Tibial artery (tissue), 4 donors: ENCODE measurements around the gene AGBL1.

Experiments
- DNase-seq, 2 donors: peaks; one replicate each; pipeline ENCODE4 v3.0.0-alpha.2; 2019
- H3K27ac ChIP-seq, 2 donors: fragments of 200-600 bp; sonication (generic) in 1 of 2; 1 replicate in 1 of 2; 2 replicates in 1 of 2; pipeline ENCODE4 v1.5.1; 2018 to 2019; ENCODE audit warnings: mild to moderate bottlenecking in 1 of 2
- H3K27me3 ChIP-seq, 2 donors: fragments of 200-600 bp; sonication (generic) in 1 of 2; one replicate each; pipeline versions ENCODE4 v1.5.1 to v1.6.0; 2016 to 2019
- H3K36me3 ChIP-seq, 3 donors: fragments of 200-600 bp; sonication (generic) in 2 of 3; one replicate each; pipeline ENCODE4 v1.5.1; 2016 to 2019; ENCODE audit warnings: mild to moderate bottlenecking in 2 of 3
- H3K4me1 ChIP-seq, 4 donors: fragments of 200-600 bp; sonication (generic) in 2 of 4; 1 replicate in 3 of 4; 2 replicates in 1 of 4; pipeline ENCODE4 v1.5.1; 2016 to 2019
- H3K4me3 ChIP-seq, 2 donors: fragments of 200-600 bp; sonication (generic) in 1 of 2; 1 replicate in 1 of 2; 2 replicates in 1 of 2; pipeline ENCODE4 v1.5.1; 2018 to 2019; ENCODE audit warnings: mild to moderate bottlenecking in 2 of 2
- H3K9me3 ChIP-seq, 3 donors: fragments of 200-600 bp; sonication (generic) in 1 of 3; one replicate each; pipeline ENCODE4 v1.5.1; 2016 to 2019
- intact Hi-C: fragments of 100-400 bp; cut with DNase I; formaldehyde crosslinking; loops from one replicate; pipeline ENCODE4 v1.15.0; 2023; ENCODE audit warnings: low total_unique reads
- TF ChIP-seq, protein P1 (sequence below), 2 experiments: fragments of 200-600 bp in 1 of 2; fragments of 450-650 bp in 1 of 2; IDR thresholded peaks; one replicate each; pipeline ENCODE4 v1.5.1; 2017 to 2019; ENCODE audit warnings: antibody characterized with exemption in 2 of 2, mild to moderate bottlenecking in 1 of 2, moderate library complexity in 1 of 2

The AGBL1 gene

DNA sequence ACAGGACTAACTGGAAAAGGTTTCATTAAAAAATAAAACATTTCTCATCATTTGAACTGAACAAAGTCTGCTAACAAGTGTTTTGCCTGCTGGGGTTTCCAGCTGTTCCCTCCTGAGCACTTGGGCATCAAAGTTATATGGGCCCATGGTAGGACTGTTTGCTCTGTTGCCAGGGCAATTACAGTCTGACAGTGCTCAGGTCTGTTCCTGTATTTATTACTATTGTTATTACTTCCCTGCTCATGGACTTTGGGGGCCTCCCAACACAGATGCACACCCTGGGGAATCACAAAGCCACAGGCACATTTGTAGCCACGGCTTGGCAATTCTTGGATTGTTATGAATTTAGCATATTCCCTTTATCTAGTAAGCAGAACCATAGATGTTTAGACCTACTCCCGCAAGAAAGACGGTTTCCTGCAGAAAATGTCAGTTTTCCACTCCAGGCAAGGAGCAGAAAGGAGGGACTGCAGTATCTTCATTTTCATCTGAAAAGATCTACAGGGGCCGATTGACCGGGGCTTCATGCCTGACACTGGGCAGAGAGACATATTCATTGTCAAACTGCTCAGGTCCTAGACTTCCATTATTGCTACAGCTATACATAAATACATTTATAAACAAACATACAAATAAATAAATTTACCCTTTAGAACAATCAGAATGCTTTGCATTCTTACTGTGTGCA is 580.2 kb downstream of the AGBL1 start:
- TF ChIP-seq, protein P1, sequence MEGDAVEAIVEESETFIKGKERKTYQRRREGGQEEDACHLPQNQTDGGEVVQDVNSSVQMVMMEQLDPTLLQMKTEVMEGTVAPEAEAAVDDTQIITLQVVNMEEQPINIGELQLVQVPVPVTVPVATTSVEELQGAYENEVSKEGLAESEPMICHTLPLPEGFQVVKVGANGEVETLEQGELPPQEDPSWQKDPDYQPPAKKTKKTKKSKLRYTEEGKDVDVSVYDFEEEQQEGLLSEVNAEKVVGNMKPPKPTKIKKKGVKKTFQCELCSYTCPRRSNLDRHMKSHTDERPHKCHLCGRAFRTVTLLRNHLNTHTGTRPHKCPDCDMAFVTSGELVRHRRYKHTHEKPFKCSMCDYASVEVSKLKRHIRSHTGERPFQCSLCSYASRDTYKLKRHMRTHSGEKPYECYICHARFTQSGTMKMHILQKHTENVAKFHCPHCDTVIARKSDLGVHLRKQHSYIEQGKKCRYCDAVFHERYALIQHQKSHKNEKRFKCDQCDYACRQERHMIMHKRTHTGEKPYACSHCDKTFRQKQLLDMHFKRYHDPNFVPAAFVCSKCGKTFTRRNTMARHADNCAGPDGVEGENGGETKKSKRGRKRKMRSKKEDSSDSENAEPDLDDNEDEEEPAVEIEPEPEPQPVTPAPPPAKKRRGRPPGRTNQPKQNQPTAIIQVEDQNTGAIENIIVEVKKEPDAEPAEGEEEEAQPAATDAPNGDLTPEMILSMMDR (IDR thresholded peaks at IDR 0.05): no peak
- no peak for DNase-seq
- Histone ChIP-seq H3K9me3 (no peaks in the 10 kb centered on the region), H3K4me3 (no peak overlapping the region), H3K36me3 (no peaks in the 10 kb centered on the region), H3K27me3 (no peaks in the 10 kb centered on the region), H3K27ac (no peak overlapping the region), H3K4me1 (no peaks in the 10 kb centered on the region)
- intact Hi-C loops: no loop called here

DNA sequence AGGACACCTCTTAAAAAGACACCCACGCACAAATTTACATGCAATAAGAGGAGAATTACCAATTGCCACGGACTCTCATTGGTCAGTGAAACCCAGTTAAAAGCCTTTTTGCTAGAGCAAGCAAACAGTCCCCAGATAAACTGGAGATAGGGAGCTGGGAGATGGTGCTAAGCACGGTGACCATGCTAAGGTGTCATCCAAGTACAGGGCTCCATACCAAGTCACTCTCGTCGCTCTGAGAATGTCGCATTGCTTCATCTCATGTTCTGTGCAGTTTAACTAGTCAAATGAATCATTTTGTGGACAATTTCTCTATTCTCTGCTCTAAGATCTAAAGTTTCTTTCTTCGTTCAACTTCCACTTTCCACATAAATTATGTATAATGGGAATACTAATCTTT is 581.9 kb downstream of the AGBL1 start:
- intact Hi-C loops: no loop called here
- H3K27me3 ChIP-seq: no peaks in the 10 kb centered on the region
- TF ChIP-seq, protein P1 (IDR thresholded peaks at IDR 0.05): no peak

DNA sequence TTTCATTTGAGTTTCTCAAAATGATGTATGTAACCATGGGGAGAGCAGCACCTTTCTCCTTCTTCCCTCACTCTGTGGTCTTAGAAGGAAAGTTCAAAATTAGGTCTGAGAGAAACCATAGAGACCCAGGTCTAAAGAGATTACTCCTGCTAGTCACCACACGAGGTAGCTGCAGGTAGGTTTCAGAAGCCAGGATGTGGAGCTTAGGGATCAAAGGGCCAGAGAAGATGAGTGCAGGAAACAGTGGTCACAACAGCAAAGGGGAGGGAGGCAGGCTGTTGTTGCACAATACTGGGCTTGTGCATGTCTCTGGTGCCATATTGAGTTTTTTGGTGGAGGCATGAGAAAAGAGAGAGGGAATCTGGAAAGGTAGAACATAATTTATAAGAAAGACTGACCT is 583.6 kb downstream of the AGBL1 start:
- Histone ChIP-seq H3K9me3 (no peaks in the 10 kb centered on the region), H3K27me3 (no peaks in the 10 kb centered on the region), H3K36me3 (no peaks in the 10 kb centered on the region), H3K4me1 (no peaks in the 10 kb centered on the region), H3K4me3 (no peak overlapping the region), H3K27ac (no peak overlapping the region)
- no peak for DNase-seq
- intact Hi-C loops: no loop called here
- TF ChIP-seq, protein P1 (IDR thresholded peaks at IDR 0.05): no peak

More for the DNA sequence above, 581.9 kb downstream of the AGBL1 start:
- no peak for DNase-seq
- Histone ChIP-seq H3K4me3 (no peak overlapping the region), H3K27ac (no peak overlapping the region), H3K4me1 (no peaks in the 10 kb centered on the region), H3K36me3 (no peaks in the 10 kb centered on the region), H3K9me3 (no peaks in the 10 kb centered on the region)

DNA sequence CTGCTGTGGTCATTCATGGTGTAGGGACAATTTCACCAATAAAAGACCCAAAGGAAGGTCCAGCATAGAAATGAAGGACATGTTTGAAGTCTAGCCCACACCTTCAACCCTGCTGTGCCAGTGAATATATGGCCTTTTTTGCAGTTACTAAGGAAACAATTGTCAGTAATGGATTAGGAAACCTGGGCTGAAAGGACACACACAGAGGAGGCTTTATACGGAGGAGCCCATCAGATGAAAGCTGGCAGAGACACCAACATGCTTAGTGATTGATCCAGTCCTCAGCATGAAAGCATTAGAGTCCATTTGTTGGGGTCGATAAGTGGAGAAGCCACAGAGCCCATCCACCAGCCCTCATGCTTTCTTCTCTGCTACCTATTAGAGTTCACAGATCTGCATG is 584.3 kb downstream of the AGBL1 start:
- intact Hi-C loops: no loop called here
- DNase-seq: no peak
- no peak overlapping the region for H3K27ac ChIP-seq
- no peaks in the 10 kb centered on the region for H3K36me3 ChIP-seq
- H3K27me3 ChIP-seq: no peaks in the 10 kb centered on the region
- no peaks in the 10 kb centered on the region for H3K4me1 ChIP-seq
- TF ChIP-seq, protein P1 (IDR thresholded peaks at IDR 0.05): no peak
- H3K4me3 ChIP-seq: no peak overlapping the region
- H3K9me3 ChIP-seq: no peaks in the 10 kb centered on the region

DNA sequence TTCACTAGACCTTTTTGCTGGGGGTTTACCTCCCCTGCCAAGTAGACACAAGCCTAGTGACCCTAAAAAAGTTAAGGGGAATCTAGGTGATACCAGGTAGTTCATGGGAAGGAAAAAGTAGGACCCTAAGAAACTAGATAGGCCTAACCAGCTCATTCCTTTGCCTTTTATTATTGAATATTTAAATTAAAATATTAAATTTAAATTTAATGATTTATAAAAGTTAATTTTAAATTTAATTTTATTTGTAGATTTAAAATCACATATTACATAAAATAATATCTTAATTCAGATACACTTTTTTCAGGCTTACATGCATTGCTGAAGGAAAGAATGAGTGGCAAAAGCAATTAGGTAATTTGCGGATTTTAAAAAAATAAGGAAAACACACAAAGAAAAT is 584.9 kb downstream of the AGBL1 start:
- intact Hi-C loops: no loop called here
- no peaks in the 10 kb centered on the region for H3K4me1 ChIP-seq
- no peaks in the 10 kb centered on the region for H3K27me3 ChIP-seq
- H3K27ac ChIP-seq: no peak overlapping the region
- H3K36me3 ChIP-seq: no peaks in the 10 kb centered on the region
- no peak for DNase-seq
- H3K9me3 ChIP-seq: no peaks in the 10 kb centered on the region
- TF ChIP-seq, protein P1 (IDR thresholded peaks at IDR 0.05): no peak
- no peak overlapping the region for H3K4me3 ChIP-seq

DNA sequence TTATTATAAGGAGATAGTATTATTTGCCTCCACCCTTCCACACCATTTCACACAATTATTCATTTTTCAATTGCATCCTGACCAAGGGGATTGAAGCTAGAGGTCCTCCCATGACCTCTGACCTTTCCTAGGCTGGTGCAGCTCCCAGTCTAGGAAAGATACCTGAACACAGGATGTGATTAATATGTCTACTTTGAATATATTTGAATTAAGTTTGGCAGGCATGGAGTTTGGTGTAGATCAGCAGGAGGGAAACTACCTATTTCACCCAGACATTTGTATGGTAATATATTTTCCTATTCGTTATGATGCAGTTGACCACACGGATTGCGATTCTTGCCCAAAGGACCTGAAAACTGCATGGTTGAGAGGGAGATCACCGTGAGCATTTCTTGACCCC is 596.3 kb downstream of the AGBL1 start:
- no peaks in the 10 kb centered on the region for H3K4me1 ChIP-seq
- no peak for DNase-seq

More for the DNA sequence above, 596.3 kb downstream of the AGBL1 start:
- no peak overlapping the region for H3K27ac ChIP-seq
- intact Hi-C loops: no loop called here
- no peak overlapping the region for H3K4me3 ChIP-seq
- H3K36me3 ChIP-seq: no peaks in the 10 kb centered on the region
- TF ChIP-seq, protein P1 (IDR thresholded peaks at IDR 0.05): no peak
- H3K27me3 ChIP-seq: no peaks in the 10 kb centered on the region
- no peaks in the 10 kb centered on the region for H3K9me3 ChIP-seq
